AG20443 (cell line): ENCODE data around the gene MOK.

Source experiments
- DNase-seq: peaks from one replicate; pipeline ENCODE4 v3.0.0; 2012; ENCODE audit warnings: low spot score, mixed read lengths

The MOK gene

DNA sequence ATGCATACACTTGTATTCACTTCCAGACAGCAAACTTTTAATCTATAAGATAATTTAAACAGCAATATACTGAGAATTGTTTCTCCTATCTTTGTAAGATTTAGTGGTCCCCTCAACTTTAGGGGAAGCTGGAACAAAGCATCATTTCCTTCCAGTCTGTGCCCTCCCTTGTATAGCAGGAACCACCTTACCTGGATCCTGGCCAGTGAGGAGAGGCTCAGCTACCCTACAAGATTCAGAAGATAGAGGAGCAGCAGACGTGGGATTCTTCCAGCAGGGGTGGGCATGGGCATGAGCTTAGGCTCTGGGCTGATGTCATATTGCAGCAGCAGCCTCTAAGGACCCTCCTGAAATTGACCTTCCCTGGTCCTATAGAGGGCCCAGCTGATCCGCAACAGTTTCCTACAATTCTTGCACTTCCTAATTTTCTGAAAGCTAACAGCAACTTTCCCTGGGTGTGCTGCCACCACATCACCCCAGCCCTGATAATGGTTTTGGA lies 21.3 kb downstream of the MOK start:
- DNase-seq: no peak

DNA sequence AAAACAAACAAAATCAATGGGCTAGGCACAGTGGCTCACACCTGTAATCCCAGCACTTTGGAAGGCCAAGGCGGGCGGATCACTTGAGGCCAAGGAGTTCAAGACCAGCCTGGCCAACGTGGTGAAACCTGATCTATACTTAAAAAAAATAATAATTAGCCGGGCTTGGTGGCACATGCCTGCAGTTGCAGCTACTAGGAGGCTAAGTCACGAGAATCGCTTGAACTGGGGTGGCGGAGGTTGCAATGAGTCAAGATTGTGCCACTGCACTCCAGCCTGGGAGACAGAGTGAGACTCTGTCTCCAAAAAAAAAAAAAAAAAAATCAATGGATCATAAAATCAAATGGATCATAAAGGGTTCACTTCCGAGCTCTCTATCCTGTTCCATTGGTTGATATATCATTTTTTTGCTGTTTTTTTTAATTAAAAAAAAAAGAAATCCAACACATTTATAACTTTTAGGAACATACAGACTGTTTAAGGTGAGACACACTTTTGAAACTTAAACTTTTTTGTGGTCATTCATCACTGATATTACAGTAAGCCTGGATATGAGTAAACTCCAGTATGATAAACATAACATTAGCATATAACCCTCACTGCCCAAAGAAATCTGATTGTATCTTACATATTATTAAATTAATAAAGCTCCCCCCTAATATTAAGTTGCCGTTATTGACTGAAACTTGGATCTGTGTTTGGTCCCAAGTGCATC lies 22.1 kb downstream of the MOK start:
- no peak for DNase-seq

DNA sequence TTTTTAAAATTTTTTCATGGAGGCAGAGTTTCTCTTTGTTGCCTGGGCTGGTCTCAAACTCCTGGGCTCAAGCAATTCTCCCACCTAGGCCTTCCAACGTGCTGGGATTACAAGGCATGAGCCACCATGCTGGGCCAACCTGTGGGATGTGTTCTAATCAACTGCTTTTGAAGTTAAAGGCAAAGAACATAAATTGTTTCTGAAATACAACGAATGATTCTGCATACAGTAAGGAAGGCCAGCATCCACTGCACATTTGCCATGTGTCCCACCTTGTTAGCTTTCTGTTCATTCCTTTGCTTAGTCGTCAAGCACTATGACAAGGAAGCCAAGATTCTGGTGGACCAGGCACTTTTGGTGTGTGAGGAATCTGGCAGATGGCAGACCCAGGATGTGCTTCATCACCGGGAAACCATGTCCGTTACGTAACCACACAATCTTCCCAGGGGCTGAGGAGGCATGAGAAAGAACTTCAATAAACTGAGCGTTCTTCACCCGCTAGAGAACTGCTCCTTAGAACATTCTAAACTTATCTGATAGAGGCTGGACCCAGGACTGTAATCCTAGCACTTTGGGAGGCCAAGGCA lies 24.5 kb downstream of the MOK start:
- peak; percentile 93 for DNase-seq

DNA sequence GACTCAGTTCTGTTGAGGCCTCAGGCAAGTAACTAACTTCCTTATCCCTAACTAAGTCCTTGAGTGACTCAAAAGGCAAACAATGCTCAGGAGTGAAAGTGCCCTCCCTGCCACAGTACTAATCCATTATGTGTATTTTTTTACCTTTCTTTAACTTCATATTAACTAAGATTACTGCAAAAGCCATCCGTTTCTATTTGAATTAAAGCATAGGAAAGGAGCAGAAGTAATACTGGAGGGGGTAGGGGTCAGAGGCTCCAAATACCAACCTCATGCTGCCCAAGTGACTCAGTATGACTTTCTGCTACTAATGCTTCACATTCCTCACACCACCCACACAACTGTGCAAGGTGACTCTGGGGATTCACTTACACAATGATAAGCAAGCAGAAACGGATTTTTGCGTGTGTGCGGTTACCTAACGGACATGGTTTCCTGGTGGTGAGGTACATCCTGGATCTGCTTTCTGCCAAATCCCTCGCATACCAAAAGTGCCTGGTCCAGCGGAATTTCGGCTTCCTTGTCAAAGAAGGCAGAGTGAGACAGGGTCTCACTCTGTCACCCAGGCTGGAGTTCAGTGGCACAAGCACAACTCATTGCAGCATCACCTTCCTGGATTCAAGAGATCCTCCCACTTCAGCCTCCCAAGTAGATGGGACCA lies 25.1 kb downstream of the MOK start:
- DNase-seq: peak; percentile 90

DNA sequence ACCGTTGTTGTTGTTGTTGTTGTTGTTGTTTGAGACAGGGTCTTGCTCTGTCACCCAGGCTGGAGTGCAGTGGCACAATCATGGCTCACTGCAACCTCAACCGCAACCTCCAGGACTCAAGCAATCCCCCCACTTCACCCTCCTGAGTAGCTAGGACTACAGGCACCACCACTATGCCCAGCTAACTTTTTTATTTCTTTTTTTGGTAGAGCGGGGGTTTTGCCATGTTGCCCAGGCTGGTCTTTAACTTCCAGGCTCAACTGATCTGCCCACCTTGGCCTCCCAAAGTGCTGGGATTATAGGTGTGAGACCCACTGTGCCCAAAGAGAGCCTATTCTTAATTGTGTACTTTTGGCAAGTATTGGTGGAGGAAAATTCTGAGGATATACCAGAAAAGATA lies 25.7 kb downstream of the MOK start:
- DNase-seq: no peak

DNA sequence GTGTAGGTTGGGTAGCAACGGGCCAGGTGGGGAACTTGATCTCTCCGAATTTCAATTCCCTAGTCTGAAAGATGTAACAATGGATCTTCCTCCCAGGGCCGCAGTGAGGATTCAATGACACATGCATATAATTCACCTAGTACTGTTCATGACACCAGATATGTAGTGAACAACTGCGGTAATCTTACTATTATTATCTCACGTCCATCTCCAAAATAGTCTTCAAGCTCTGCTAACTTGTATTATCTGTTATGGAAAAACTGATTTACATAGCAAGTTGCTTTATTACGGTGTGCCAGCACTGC lies 26.4 kb downstream of the MOK start:
- no peak for DNase-seq

DNA sequence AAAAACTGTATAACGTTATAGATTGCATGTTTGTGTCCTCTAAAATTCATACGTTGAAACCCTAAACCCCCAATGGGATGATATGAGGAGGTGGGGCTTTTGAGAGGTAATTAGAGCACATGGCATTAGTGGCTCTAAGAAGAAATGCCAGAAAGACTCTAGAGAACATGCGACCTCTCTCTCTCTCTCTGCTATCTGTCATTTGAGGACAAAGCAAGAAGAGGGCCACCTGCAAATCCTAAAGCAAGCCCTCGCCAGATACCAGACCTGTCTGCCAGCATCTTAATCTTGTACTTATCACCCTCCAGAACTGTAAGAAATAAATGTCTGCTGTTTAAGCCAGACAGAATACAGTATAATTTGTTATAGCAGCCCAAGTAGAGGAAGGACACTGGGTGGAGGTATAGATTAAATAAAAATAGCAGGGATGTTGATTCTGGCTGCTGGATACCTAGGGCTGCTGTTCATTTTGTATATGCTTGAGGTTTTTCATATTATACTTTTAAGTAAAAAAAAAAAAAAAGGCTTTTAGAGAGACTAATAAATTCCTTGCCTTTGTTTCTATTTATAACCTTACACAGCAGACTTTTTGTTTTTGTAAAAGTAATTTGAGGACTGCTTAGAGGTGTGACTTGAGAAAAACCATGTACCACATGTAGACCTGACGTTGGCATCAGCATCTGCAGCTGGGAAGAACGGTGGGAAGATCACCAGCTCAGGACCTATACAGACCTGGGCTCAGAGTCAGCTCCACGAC lies 26.9 kb downstream of the MOK start:
- DNase-seq: no peak

DNA sequence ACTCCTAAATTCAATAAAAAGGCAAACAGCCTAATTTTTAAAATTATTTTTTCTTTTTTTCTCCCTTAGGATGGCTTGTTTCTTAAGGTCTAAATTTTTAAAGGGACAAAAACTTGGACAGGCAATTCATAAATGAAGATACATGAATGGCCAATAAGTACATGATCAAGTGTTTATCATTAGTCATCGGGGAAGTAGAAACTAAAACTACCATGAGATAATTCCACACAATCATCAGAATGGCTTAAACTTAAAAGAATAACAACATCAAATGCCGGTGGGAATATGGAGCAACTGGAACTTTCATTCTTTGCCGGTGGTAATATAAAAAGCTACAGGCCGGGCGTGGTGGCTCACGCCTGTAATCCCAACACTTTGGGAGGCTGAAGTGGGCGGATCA lies 29.1 kb downstream of the MOK start:
- no peak for DNase-seq

DNA sequence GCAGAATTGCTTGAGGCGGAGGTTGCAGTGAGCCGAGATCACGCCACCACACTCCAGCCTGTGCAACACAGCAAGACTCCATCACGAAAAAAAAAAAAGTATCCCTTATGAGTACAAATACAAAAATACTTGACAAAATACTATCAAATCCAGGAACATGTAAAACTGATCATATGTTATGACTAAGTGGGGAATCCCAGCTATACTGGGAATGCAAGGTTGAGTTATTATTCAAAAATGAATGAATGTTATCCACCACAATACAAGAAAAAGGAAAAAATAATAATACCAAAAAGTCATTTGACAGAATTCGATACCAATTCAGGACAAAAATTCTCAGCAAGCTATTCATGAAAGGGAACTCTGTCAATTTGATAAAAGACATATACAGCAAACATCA lies 32.6 kb downstream of the MOK start:
- DNase-seq: no peak

DNA sequence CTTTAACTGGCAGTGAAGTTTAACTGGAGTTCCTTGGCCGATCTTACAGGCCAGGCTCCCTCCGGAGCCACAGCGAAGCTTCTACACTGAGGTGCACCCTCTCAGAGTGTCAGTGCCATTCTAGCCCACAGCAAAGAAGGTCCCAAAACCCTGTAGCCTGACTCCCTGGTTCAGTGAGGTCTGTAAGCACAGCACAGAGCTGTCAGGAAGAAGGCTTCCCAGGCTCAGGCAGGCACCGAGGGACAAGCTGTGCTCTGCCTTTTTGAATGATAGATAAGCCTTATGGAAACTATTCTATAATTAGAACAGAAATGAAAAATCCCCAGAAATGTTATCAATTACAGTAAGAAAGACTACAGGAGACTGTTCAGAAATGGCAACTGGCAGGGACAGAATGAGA lies 40.2 kb downstream of the MOK start:
- DNase-seq: no peak

DNA sequence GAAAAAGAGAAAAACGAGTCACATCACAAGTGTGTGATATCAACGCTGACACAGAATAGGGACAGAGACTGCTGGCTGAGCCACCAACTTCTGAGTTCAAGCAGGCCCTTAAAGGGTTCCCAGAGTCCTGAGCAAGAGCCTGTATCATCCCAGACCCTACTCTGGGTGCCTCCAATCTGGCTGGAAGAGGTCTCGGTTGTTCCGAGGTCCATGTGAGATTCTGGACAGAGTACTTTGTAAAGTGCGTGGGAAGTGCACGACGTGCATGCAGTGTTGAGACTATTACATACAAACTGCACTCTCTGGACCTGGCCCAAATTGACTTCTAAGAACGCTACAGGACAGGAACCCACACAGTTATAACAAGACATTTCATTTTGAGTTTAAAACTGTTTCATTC lies 40.6 kb downstream of the MOK start:
- no peak for DNase-seq

DNA sequence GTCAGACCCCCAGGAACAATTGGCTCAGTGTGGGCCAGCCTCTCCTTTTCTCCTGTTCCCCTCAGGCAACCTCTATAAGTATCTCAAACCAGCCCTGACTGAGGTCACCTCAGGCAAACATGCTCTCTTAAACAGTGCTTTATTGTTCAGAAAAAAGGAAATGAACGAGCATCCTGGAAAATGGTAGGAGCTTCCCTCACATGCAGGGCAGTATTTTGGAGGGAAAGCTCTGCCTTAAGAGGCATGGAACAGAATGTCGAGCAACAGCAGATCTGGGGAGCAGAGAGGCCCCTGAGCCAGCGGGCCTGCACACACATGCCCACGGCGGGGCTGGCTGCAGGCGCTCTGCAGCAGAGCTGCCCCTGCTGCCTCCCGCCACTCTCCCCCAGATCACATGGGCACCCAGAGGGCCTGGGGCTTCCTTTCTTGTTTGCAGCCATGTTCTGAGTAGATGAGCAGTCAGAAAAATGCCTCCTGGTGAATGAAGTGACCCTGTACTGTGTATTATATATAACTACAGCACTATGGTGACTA lies 42.0 kb downstream of the MOK start:
- no peak for DNase-seq

DNA sequence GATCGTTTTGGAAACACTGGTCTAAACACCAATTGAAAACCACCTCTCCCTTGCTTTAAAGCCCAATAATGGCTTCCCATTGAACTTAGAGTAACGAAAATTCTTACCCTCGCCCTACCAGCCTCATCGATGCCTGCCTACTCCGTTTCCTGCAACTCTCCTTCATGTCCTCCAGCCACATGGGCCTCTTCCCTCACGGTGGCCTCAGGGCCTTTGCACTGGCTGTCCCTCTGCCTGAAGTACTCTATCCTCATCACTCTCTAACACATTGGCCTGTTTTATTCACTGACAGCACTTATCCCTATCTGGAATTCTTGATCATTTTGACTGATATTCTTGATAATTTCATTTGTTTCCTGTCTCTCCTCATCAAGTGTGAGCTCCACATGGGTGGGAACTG lies 46.8 kb downstream of the MOK start:
- no peak for DNase-seq

DNA sequence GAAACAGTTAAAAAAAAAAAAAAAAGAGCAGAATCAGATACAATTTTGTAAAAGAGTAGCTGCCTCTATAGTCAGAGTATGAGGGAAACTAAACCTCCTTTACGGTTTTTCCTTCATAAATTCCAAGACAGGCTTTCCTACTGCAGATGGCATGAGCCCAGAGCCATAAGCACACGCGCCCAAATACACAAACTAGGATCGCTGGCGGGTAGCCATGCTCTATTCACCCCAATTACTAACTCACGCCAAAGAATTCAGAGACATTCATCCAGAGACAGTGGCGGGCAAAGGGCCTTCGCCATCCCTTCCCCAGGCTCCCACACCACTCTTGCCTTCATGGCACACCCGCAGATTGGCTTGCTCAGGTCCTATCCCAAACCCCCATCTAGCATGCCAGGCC lies 48.2 kb downstream of the MOK start:
- no peak for DNase-seq

DNA sequence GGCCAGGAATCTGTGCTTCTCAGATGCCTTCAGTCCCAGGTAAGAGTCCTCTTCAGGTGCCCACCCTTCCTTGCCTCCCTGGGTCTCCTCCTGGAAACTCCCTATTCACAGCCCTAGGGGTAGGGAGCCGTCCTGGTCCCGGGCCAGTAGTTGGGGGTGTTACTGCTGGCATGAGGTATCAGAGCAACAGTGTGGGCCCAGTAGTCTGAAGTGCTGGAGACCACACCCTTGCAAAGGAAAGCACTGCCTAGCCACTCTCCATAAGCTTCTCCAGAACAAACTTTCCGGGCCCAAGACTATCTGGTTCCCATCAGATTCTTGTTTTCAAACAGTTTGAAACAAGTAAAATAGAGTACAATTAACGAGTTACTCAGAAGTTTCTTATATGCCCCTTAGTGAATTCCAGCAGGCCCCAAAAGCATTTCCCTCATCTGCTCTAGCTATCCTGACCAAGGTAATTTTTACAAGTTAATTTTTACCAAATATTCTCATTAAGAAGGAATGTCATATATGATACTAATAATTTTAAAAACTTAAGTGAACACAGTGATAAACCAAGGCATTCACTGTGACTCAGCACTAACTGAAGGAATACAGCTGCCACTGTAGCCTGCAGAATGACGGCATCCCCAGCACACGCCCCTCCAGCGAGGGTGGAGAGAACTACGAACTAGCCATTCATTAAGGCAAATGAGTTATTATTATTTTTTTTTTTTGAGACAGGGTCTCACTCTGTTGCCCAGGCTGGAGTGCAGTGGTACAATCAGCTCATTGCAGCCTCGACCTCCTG lies 49.4 kb downstream of the MOK start:
- no peak for DNase-seq

DNA sequence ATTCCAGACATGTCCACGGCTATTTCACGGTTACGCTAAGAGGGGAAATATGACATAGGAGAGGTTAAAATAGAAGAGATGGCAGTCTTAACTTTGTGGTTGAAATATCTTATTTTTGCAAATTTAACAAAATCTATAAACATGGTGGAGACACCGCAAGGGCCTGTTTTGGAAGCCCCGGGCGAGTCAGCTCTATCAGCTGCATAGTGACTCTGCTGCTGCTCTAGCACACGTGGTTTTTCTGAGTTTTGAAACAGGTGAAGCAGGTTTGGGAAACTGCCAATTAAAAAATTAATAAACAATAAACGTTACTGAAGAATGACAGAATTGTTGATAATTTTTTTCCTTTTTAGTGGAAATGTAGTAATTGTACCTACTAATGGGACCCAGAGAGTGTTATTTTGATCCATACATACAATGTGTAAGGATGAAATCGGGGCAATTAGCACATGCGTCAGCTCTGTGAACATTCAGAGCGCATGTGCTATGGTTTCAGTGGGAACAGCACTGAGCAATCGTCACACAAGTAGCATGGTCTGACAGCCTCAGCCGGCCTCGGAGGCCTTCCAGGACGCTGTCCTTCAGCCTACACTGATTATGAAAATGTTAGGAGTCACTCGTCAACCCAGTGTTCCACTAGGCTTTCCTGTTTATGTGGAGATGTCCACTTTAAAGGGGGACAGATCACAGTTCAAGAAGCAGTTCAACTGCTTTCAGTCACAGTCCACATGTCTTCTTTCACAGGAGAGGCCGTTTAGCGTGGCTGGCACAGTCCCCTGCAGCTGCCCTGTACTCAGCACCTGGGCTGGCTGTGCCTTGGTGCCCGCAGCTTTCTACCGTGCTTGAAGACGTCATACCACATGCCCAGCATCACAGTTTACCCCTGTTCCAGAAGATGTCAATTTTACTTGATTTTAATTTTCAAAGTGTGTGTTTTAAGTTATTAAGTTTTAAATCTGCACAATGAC lies 51.8 kb downstream of the MOK start:
- no peak for DNase-seq

DNA sequence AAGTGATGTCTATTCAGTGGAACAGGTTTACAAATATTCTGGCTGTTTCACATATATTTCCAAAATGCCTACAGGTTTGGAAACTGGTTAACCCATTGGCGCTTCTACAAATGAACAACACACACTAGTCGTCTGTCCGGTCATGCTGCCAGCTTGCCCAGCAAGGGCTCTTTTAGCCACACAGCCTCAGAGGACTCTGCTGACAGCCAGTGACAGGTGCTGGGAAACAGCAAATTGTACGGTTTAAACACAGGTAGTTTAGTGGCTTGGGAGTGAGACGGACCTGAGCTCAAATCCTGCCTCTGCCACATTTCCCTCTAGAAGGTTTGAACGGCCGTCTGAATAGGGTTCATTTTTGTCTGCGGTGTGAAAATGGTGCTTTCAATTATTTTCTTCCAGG lies 53.8 kb downstream of the MOK start:
- DNase-seq: no peak

DNA sequence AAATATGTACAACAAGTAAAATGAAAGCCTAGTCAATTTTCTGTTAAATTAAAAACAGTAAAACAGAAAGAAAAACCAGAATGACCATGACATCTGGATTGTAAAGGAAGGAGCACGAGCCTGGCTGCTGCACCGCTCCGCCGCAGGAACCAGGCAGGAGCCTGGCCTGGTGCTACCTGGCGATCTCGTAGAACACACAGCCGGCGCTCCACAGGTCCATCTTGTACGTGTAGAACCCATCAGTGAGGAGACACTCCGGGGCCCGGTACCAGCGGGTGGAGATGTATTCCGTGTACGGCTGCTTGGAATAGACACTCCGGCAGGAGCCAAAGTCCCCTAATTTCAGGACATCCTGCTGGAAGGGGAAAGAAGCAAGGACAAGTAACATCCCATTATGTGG lies 54.3 kb downstream of the MOK start:
- no peak for DNase-seq

DNA sequence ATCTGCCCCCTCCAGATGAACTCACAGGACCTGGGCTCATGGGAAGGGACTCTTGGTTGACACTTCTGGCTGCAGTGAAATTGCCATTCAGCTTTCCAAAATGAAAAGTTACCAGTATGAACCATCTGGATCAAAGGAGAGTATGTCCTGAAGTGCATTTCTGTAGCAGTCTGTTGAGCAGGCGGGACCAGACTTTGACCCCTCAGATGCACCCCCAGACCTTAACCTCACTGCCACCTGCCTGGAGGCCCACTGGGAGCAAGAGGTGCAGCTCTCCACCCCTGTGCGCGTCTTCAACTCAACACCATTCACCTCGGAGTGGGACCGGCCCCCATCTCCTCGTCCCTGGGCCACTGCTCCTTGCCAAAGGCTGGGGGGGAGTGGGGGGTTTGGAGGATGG lies 55.0 kb downstream of the MOK start:
- no peak for DNase-seq

DNA sequence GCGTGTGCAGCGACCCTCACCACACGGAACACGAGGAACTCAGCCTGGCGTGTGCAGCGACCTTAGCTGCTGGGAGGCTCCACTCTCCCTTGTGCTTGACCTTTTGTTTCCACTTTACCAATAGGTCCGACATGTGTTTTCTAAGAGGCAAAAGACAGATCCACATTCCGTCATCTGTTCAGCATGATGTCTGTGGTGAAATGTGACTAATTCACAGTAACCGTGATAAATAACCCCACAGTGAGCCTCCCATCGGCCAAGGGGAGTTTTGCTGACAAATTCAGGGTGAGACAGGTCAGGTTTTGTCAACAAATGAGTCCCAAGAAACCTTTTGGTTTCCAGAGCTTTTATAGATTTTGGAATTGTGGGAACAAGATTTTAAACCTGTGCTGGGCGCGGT lies 55.9 kb downstream of the MOK start:
- DNase-seq: no peak

DNA sequence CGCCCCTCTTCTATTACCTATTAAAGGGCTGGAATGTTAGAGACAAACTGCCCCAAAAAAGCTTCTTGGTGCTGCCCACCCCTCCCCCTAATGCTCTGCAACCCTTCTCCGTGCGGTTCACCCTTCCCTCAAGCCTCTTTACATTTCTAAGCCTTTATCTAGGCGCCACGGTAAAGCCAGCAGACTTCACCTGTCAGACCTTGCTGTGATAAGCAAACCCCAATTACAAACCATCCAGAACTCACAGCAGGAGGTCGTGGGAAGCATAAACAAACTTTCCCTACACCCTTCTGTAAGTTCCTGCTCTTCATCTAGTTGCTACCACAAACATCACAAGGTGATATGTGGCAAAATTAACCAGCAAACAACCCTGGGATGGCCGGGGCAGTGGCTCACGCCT lies 56.8 kb downstream of the MOK start:
- DNase-seq: no peak
